GM19397 (cell line): ENCODE results near the gene CYP27B1.
"Not testable (repeated sequence)": the region's sequence is repeated elsewhere in the genome, so short reads cannot be mapped to it uniquely, and the experiment has no call there.

Source experiments
- ATAC-seq: cut with Tn5 transposase; IDR thresholded peaks from one replicate; pipeline ENCODE4 v1.9.1; 2021; ENCODE audit warnings: mild to moderate bottlenecking, moderate library complexity; ENCODE audit not compliant: unreplicated experiment

The CYP27B1 gene

GRCh38 chr12:57724936-57725740, 41.7 kb downstream of the CYP27B1 start:
- no peak for ATAC-seq

GRCh38 chr12:57724003-57724935, 42.6 kb downstream of the CYP27B1 start:
- ATAC-seq: no peak

- ATAC-seq: no peak
Observed at GRCh38 chr12:57723630-57723962, 43.3 kb downstream of the CYP27B1 start.

GRCh38 chr12:57722716-57723629, 43.9 kb downstream of the CYP27B1 start:
- no peak for ATAC-seq

GRCh38 chr12:57721846-57722608, 44.9 kb downstream of the CYP27B1 start:
- ATAC-seq: not testable (repeated sequence)

GRCh38 chr12:57720606-57721595, 46.0 kb downstream of the CYP27B1 start:
- ATAC-seq: no peak

- ATAC-seq: no peak
Observed at GRCh38 chr12:57719777-57720605, 46.9 kb downstream of the CYP27B1 start.

- no peak for ATAC-seq
Observed at GRCh38 chr12:57718641-57719528, 48.0 kb downstream of the CYP27B1 start.

- ATAC-seq: no peak
Observed at GRCh38 chr12:57717846-57718640, 48.8 kb downstream of the CYP27B1 start.

GRCh38 chr12:57717131-57717530, 49.7 kb downstream of the CYP27B1 start:
- no peak for ATAC-seq

GRCh38 chr12:57716305-57716704, 50.6 kb downstream of the CYP27B1 start:
- ATAC-seq: no peak

- no peak for ATAC-seq
Observed at GRCh38 chr12:57715786-57716185, 51.1 kb downstream of the CYP27B1 start.

- not testable (repeated sequence) for ATAC-seq
Observed at GRCh38 chr12:57715036-57715748, 51.7 kb downstream of the CYP27B1 start.

- no peak for ATAC-seq
Observed at GRCh38 chr12:57713209-57713608, 53.7 kb downstream of the CYP27B1 start.

- no peak for ATAC-seq
Observed at GRCh38 chr12:57712701-57713100, 54.2 kb downstream of the CYP27B1 start.
